GM13977 (cell line): ENCODE measurements around the gene CBLIF.
"Not testable (repeated sequence)": the region's sequence is repeated elsewhere in the genome, so short reads cannot be mapped to it uniquely, and the experiment has no call there.

Experiments used
- DNase-seq: peaks from one replicate; pipeline ENCODE4 v3.0.0; 2012; ENCODE audit warnings: low spot score
- CTCF ChIP-seq: IDR thresholded peaks from 2 replicates; pipeline ENCODE4 v1.5.1; 2012; ENCODE audit warnings: mild to moderate bottlenecking, control low read depth; ENCODE audit not compliant: insufficient read depth; ENCODE audit errors: extremely low read depth, missing control alignments
- in situ Hi-C: fragments of 300-500 bp; cut with MboI; formaldehyde crosslinking; loops from one replicate; pipeline ENCODE4 v1.12.0; 2022; ENCODE audit warnings: low sequenced_read_pairs, low pct_unique_long_range_greater_than_20kb, mixed read lengths, inconsistent platforms; ENCODE audit not compliant: unreplicated experiment

CBLIF gene

GRCh38 chr11:59866397-59866796 lies 21.1 kb upstream of the CBLIF start, which contains the start of gene TCN1:
TSS of gene TCN1 (minus strand) at chr11:59866487. CDS start at chr11:59866470, 17 bp downstream.
- no peak for DNase-seq
- in situ Hi-C loops = no loop called here

DNA sequence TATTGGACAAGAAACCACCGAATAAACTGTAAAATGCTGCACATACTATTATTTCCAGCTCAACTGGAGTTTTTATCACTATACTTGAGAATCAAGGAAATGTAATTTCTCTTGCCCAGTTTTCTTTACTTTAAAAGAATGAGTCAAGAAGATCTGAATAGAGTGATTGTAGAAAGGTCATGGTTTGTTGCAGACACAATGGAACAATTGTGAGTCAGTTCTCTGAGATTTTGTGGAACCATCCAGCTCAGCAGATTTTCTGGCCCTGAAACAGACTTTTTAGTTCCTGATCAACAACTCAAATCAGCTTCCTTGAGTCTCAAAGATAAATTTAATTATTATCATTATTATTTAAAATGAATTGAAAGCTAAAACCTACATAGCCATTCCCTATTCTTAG lies 19.7 kb upstream of the CBLIF start:
- no peak for TF ChIP-seq CTCF
- no peak for DNase-seq
- in situ Hi-C loops = no loop called here

More at GRCh38 chr11:59866397-59866796, 21.1 kb upstream of the CBLIF start, which contains the start of gene TCN1:
- TF ChIP-seq CTCF = no peak

- no peak for DNase-seq
- no peak for TF ChIP-seq CTCF
- in situ Hi-C loops = no loop called here
These were observed 17.0 kb upstream of the CBLIF start for GRCh38 chr11:59862252-59862651.

GRCh38 chr11:59859673-59860072 lies 14.4 kb upstream of the CBLIF start:
- in situ Hi-C loops = no loop called here
- TF ChIP-seq CTCF = no peak
- no peak for DNase-seq

- TF ChIP-seq CTCF = no peak
- in situ Hi-C loops = no loop called here
- DNase-seq = no peak
These were observed 12.4 kb upstream of the CBLIF start for GRCh38 chr11:59857439-59858434.

GRCh38 chr11:59854871-59855270 lies 9.6 kb upstream of the CBLIF start:
- TF ChIP-seq CTCF = no peak
- no peak for DNase-seq
- in situ Hi-C loops = no loop called here

GRCh38 chr11:59851416-59851815 lies 6.1 kb upstream of the CBLIF start:
- DNase-seq, in situ Hi-C loops: not testable (repeated sequence)

GRCh38 chr11:59849551-59849950 lies 4.3 kb upstream of the CBLIF start:
- DNase-seq, in situ Hi-C loops: not testable (repeated sequence)
